Neural cell (in vitro differentiated cells): ENCODE results near the gene DEDD. TPM values are rescaled to one million over a fixed set of nuclear protein-coding genes. Genes with fewer than 3 reads are reported as not detected.

ENCODE experiments used
- H2AFZ ChIP-seq: fragments of 200-600, 300-800 bp; sonication (generic), shearing (Covaris generic); 2 replicates; pipeline ENCODE4 v1.6.0; 2014; ENCODE audit warnings: low read depth, mild to moderate bottlenecking, antibody characterized with exemption, low read length, moderate library complexity
- H3F3A ChIP-seq: fragments of 200-600 bp; shearing (Covaris generic); 2 replicates; pipeline ENCODE4 v1.6.1; 2016; ENCODE audit warnings: mild to moderate bottlenecking, moderate library complexity, mixed read lengths, antibody characterized with exemption, low read length; ENCODE audit not compliant: insufficient read depth, poor library complexity, severe bottlenecking
- H3K27ac ChIP-seq: fragments of 200-600, 300-800 bp; sonication (generic), shearing (Covaris generic); 2 replicates; pipeline ENCODE4 v1.5.1; 2014; ENCODE audit warnings: mild to moderate bottlenecking, low read length, moderate library complexity
- H3K27me3 ChIP-seq: fragments of 300-800, 200-600 bp; sonication (generic), shearing (Covaris generic); 2 replicates; pipeline ENCODE4 v1.6.0; 2014; ENCODE audit warnings: mild to moderate bottlenecking, low read depth, low read length, moderate library complexity; ENCODE audit not compliant: insufficient read depth
- H3K36me3 ChIP-seq: fragments of 300-800, 200-600 bp; sonication (generic), shearing (Covaris generic); 2 replicates; pipeline ENCODE4 v1.5.1; 2014; ENCODE audit warnings: mild to moderate bottlenecking, antibody characterized with exemption, low read length, moderate library complexity; ENCODE audit not compliant: insufficient read depth
- H3K4me2 ChIP-seq: fragments of 300-800, 200-600 bp; sonication (generic), shearing (Covaris generic); 2 replicates; pipeline ENCODE4 v1.6.0; 2014; ENCODE audit warnings: mild to moderate bottlenecking, low read length
- H3K4me3 ChIP-seq: fragments of 300-800, 200-600 bp; sonication (generic), shearing (Covaris generic); 2 replicates; pipeline ENCODE4 v1.5.1; 2014; ENCODE audit warnings: mild to moderate bottlenecking, low read length, moderate library complexity
- H3K79me2 ChIP-seq: fragments of 200-600 bp; shearing (Covaris generic); replicated peaks from 2 replicates; pipeline ENCODE4 v1.6.0; 2014; ENCODE audit warnings: mild to moderate bottlenecking, low read length, moderate library complexity; ENCODE audit not compliant: insufficient read depth
- H3K9ac ChIP-seq: fragments of 300-800, 200-600 bp; sonication (generic), shearing (Covaris generic); 2 replicates; pipeline ENCODE4 v1.6.1; 2016; ENCODE audit warnings: mild to moderate bottlenecking, low read length, mixed read lengths
- H3K9me2 ChIP-seq: fragments of 200-600 bp; shearing (Covaris generic); 2 replicates; pipeline ENCODE4 v1.6.1; 2016; ENCODE audit warnings: mild to moderate bottlenecking, low read length, mixed read lengths; ENCODE audit not compliant: insufficient read depth
- H3K9me3 ChIP-seq: fragments of 200-600, 300-800 bp; sonication (generic), shearing (Covaris generic); 2 replicates; pipeline ENCODE4 v1.6.1; 2016; ENCODE audit warnings: mild to moderate bottlenecking, mixed run types, low read length, moderate library complexity, mixed read lengths
- H4K20me1 ChIP-seq: fragments of 200-600 bp; shearing (Covaris generic); 2 replicates; pipeline ENCODE4 v1.6.1; 2016; ENCODE audit warnings: mild to moderate bottlenecking, mixed run types; ENCODE audit not compliant: insufficient read depth
- CTCF ChIP-seq: fragments of 450-650 bp; IDR thresholded peaks from 2 replicates; pipeline ENCODE4 v1.5.1; 2014; ENCODE audit warnings: antibody characterized with exemption, mild to moderate bottlenecking, moderate library complexity; ENCODE audit not compliant: poor library complexity, severe bottlenecking
- EP300 ChIP-seq: fragments of 450-650 bp; conservative IDR thresholded peaks from 2 replicates; pipeline ENCODE4 v1.6.1; 2014; ENCODE audit warnings: antibody characterized with exemption, mild to moderate bottlenecking, moderate library complexity; ENCODE audit not compliant: poor library complexity, severe bottlenecking
- MXI1 ChIP-seq: fragments of 450-650 bp; conservative IDR thresholded peaks from 2 replicates; pipeline ENCODE4 v1.6.1; 2014; ENCODE audit warnings: antibody characterized with exemption, mild to moderate bottlenecking; ENCODE audit not compliant: poor library complexity, severe bottlenecking
- POLR2AphosphoS5 ChIP-seq: IDR thresholded peaks from 2 replicates; pipeline ENCODE4 v1.6.1; 2012
- RAD21 ChIP-seq: fragments of 450-650 bp; conservative IDR thresholded peaks from 2 replicates; pipeline ENCODE4 v1.6.1; 2014; ENCODE audit warnings: antibody characterized with exemption, mild to moderate bottlenecking, moderate library complexity
- REST ChIP-seq: IDR thresholded peaks from 2 replicates; pipeline ENCODE4 v1.6.1; 2012; ENCODE audit warnings: borderline replicate concordance
- SMC3 ChIP-seq: fragments of 450-650 bp; conservative IDR thresholded peaks from 2 replicates; pipeline ENCODE4 v1.6.1; 2014; ENCODE audit warnings: antibody characterized with exemption, mild to moderate bottlenecking, moderate library complexity; ENCODE audit not compliant: poor library complexity
- TAF1 ChIP-seq: IDR thresholded peaks from 2 replicates; pipeline ENCODE4 v1.6.1; 2012; ENCODE audit warnings: low read depth
- polyA plus RNA-seq: library from polyadenylated mRNA; depleted of rRNA; stranded (reverse); fragments of >200 nt; gene quantifications from 2 replicates; pipeline ENCODE4 v1.2.3, GENCODE V29; 2014

Gene DEDD
- polyA plus RNA-seq, 1 donor from 2014 or later: 29.6 TPM

DNA sequence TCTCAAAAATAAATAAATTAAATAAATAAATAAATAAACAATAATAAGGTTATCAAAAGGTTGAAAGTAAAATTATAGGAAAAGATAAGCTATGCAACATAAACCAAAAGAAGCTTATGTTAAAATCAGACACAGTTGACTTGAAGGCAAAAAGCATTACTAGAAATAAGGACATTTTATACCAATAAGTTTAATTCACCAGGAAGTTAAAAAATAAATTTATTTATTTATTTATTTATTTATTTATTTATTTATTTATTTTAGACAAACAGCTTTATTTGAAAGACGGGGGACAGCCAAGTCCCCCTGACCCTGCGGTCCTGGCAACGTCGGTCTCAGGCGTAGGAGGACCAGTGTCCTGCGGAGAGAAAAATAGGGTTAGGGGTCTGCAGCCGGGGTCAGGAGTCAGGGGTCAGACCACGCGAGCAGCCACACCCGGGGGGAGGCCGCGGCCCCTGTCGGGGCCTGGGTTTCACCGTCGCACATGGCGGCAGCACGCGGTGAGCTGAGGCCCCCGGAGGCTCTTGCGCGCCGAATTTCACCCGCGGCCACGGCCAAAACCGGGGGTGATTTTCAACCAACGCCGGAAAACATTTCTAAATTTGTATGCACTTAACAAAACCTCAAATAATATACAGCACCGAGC, 8.4 kb upstream of the DEDD start:
- Histone ChIP-seq H3F3A (no peaks in the 10 kb centered on the region), H3K79me2 (no peaks in the 10 kb centered on the region), H2AFZ (no peak overlapping the region), H3K9me2 (no peaks in the 10 kb centered on the region), H3K36me3 (no peaks in the 10 kb centered on the region), H3K27me3 (no peaks in the 10 kb centered on the region), H3K4me3 (no peak overlapping the region), H3K9ac (no peak overlapping the region), H4K20me1 (no peaks in the 10 kb centered on the region), H3K4me2 (no peak overlapping the region), H3K27ac (no peak overlapping the region), H3K9me3 (no peaks in the 10 kb centered on the region)
- TF ChIP-seq MXI1: no peak
- TF ChIP-seq CTCF: no peak

DNA sequence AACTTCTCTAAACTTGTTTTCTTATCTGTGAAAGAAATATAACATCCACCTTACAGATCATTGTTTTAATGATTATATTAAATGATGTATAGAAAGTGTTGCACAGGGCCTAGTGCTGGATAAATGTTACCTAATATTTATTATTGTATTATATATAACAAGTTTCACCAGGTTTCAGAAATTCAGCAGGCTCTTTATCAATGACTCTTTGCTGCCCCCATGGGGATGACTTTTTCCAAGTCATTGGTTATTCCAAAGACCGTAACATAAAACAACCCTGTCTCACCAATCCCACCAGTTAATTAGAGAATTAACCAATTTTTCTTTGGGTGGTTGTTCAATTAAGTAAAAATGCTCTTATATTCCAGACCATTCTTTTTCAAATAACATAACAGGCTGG, 7.3 kb upstream of the DEDD start:
- TF ChIP-seq CTCF (peak; percentile 60), RAD21 (peak; percentile 62), SMC3 (peak; percentile 45), REST (no peak)
- Histone ChIP-seq H3K9me3 (no peaks in the 10 kb centered on the region), H2AFZ (no peak overlapping the region), H3K9ac (no peak overlapping the region), H3K4me3 (no peak overlapping the region), H3K79me2 (no peaks in the 10 kb centered on the region), H3K27ac (no peak overlapping the region), H3K9me2 (no peaks in the 10 kb centered on the region), H3K36me3 (no peaks in the 10 kb centered on the region), H3K27me3 (no peaks in the 10 kb centered on the region), H4K20me1 (no peaks in the 10 kb centered on the region), H3F3A (no peaks in the 10 kb centered on the region), H3K4me2 (no peak overlapping the region)

DNA sequence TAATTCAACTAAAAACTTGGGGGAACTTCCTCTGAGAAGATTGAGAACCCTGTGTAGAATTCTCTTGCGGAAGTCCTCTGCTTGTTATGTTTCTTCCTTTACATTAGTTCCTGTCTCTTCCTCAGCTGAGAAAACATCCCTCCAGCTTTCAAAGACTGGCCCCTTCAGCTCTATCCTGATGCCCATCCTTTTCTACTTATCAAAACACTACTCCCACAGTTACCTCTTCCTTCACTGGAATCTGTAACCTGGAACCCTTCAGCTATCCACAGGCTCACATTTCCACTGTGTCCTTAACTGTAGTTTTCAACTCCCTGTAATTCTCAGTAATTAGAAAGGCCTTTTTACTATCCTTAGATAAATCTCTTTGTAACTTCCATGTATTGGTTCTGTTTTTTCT, 6.0 kb upstream of the DEDD start:
- Histone ChIP-seq H3K9me3 (no peaks in the 10 kb centered on the region), H3K9me2 (no peaks in the 10 kb centered on the region), H3K27me3 (no peaks in the 10 kb centered on the region), H3K27ac (no peak overlapping the region), H2AFZ (no peak overlapping the region), H4K20me1 (no peaks in the 10 kb centered on the region), H3K36me3 (no peaks in the 10 kb centered on the region), H3F3A (no peaks in the 10 kb centered on the region), H3K4me2 (no peak overlapping the region), H3K4me3 (no peak overlapping the region), H3K9ac (no peak overlapping the region), H3K79me2 (no peaks in the 10 kb centered on the region)
- TF ChIP-seq RAD21: no peak
- TF ChIP-seq REST: no peak
- no peak for TF ChIP-seq SMC3
- no peak for TF ChIP-seq EP300
- TF ChIP-seq POLR2AphosphoS5: no peak
- no peak for TF ChIP-seq CTCF
- no peak for TF ChIP-seq TAF1
